OCI-LY1 (cell line): Measurements from ENCODE around the gene ESYT1.

ENCODE experiments used
- CTCF ChIP-seq: fragments of 200-600 bp; sonication (generic), shearing (Covaris generic); IDR thresholded peaks from 2 replicates; pipeline ENCODE4 v1.5.1; 2017; ENCODE audit warnings: mild to moderate bottlenecking, antibody characterized with exemption, low read length, moderate library complexity, mixed read lengths
- EZH2 ChIP-seq: fragments of 200-600 bp; sonication (generic), shearing (Covaris generic); IDR thresholded peaks from 2 replicates; pipeline ENCODE4 v1.8.0; 2017; ENCODE audit warnings: borderline replicate concordance, mixed run types, mild to moderate bottlenecking, antibody characterized with exemption, low read length, moderate library complexity, mixed read lengths

- TF ChIP-seq CTCF (no peak), EZH2 (no peak)
Observed at GRCh38 chr12:56097738-56098137, 30.3 kb upstream of the ESYT1 start.
